Measurements from ENCODE around the gene RNF217. TPM values are rescaled to one million over a fixed set of nuclear protein-coding genes. Genes with fewer than 3 reads are reported as not detected.

RNF217 gene
- total RNA-seq, 1 donor from 2014 or later, result 14.2 TPM

GRCh38 chr6:124993327-124993726, 31.1 kb downstream of the RNF217 start:
- DNase-seq (ENCODE audit: low read depth), result peak; percentile 50
- no peak for FAIRE-seq
- Histone ChIP-seq H3K36me3 (ENCODE audit: control insufficient read depth, insufficient read depth, low read length) (no peaks in the 10 kb centered on the region), H3K4me3 (ENCODE audit: low read depth, low read length) (no peak overlapping the region), H3K27me3 (ENCODE audit: control insufficient read depth, insufficient read depth, low read length) (no peaks in the 10 kb centered on the region)
- TF ChIP-seq CTCF (IDR thresholded peaks at IDR 0.05; ENCODE audit: insufficient read depth, low read length, severe bottlenecking), result no peak

DNA sequence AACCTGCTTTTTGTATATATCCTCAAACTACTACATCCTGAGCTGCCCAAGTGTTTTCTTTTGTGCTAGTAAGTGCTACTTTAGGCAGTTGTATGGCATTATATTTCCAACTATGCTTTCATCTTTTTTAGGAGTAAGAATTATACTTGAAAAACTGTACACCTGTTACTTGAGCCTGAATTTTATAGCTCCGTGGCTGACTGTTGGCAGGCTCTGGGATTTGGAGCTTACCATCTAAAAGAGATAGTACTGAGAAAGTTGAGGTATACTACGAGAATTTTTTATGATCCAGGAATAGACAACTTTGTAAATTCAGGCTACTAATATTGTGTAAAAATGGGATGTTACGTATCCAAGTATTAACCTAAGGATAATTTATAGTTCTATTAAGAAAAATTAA, 32.4 kb downstream of the RNF217 start:
- DNase-seq (ENCODE audit: low read depth) (no peak), FAIRE-seq (no peak)
- no peaks in the 10 kb centered on the region for H3K27me3 ChIP-seq (ENCODE audit: control insufficient read depth, insufficient read depth, low read length)
- no peak for TF ChIP-seq CTCF (IDR thresholded peaks at IDR 0.05; ENCODE audit: insufficient read depth, low read length, severe bottlenecking)
- H3K4me3 ChIP-seq (ENCODE audit: low read depth, low read length), result no peak overlapping the region
- H3K36me3 ChIP-seq (ENCODE audit: control insufficient read depth, insufficient read depth, low read length), result no peaks in the 10 kb centered on the region

DNA sequence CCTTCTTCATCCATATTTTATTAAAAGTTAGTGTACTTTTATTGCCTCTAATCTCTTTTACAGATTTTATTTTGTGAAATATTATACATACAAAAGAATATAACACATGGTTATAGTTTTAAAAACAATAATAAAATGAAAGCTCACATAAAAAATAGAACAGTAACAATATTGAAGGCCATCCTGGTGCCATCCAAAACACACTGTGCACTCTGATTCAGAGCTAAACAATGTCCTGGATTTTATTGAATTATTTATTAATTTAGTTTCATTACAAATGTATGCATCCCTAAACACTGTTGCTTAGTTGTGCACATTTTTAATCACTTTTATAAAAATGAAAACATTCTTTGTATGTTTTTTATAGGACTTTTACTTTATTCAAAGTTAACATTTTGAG, 32.9 kb downstream of the RNF217 start:
- Histone ChIP-seq H3K36me3 (ENCODE audit: control insufficient read depth, insufficient read depth, low read length) (no peaks in the 10 kb centered on the region), H3K27me3 (ENCODE audit: control insufficient read depth, insufficient read depth, low read length) (no peaks in the 10 kb centered on the region), H3K4me3 (ENCODE audit: low read depth, low read length) (no peak overlapping the region)
- TF ChIP-seq CTCF (IDR thresholded peaks at IDR 0.05; ENCODE audit: insufficient read depth, low read length, severe bottlenecking), result no peak
- no peak for FAIRE-seq
- DNase-seq (ENCODE audit: low read depth), result no peak

DNA sequence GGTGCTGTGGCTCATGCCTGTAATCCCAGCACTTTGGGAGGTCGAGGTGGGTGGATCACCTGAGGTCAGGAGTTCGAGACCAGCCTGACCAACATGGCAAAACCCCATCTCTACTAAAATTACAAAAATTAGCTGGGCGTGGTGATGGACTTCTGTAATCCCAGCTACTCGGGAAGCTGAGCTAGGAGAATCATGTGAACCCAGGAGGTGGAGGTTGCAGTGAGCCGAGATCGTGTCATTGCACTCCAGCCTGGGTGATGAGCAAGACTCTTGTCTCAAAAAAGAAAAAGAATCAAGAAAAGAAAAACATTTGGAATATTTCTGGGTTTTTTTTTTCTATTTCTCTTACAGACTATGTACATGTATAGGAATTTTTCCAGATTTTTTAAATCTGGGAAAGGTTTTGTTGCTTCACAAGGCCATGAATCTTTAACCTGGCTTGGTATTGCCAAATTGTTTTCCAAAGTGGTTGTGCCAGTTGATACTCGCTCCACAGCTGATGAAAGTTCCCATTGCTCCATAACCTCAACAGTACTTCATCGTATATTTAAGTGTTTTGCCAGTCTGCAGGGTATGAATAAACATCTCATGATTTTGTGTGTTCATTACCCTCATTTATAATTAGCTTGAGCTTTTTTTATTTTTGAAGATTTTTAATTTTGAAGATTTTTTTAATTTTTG, 33.5 kb downstream of the RNF217 start:
- Histone ChIP-seq H3K36me3 (ENCODE audit: control insufficient read depth, insufficient read depth, low read length) (no peaks in the 10 kb centered on the region), H3K27me3 (ENCODE audit: control insufficient read depth, insufficient read depth, low read length) (no peaks in the 10 kb centered on the region), H3K4me3 (ENCODE audit: low read depth, low read length) (no peak overlapping the region)
- TF ChIP-seq CTCF (IDR thresholded peaks at IDR 0.05; ENCODE audit: insufficient read depth, low read length, severe bottlenecking), result no peak
- DNase-seq (ENCODE audit: low read depth) (peak; percentile 69), FAIRE-seq (no peak)

DNA sequence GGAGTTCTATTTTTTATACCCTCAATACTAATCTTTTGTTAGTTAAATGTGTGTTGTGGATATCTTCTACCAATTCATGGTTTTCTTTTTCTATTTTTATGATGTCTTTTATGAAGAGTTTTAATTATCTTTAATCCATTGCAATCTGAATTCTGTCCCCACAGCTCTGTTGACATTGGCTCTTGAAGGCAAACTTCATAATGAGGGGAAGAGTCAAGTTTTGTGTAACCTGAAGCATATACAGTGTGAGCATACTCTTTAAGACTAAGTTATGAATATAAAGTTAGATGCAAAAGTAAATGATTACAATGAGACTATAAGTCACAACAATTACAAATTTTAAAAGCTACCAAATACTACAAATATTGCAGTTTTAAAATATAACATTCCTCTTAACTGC, 34.2 kb downstream of the RNF217 start:
- no peak for TF ChIP-seq CTCF (IDR thresholded peaks at IDR 0.05; ENCODE audit: insufficient read depth, low read length, severe bottlenecking)
- Histone ChIP-seq H3K36me3 (ENCODE audit: control insufficient read depth, insufficient read depth, low read length) (no peaks in the 10 kb centered on the region), H3K27me3 (ENCODE audit: control insufficient read depth, insufficient read depth, low read length) (no peaks in the 10 kb centered on the region), H3K4me3 (ENCODE audit: low read depth, low read length) (no peak overlapping the region)
- FAIRE-seq, result no peak
- DNase-seq (ENCODE audit: low read depth), result no peak
